GM23338 (cell line): ENCODE data around the gene MEIOSIN. TPM values are rescaled to one million over a fixed set of nuclear protein-coding genes. Genes with fewer than 3 reads are reported as not detected.
A peak's percentile ranks its signal among the peaks of the same experiment; 100 is the strongest.

ENCODE experiments used
- ATAC-seq: fragments of 200-7000 bp; cut with Tn5 transposase; 3 replicates; pipeline ENCODE4 v1.9.1; 2020
- DNase-seq: peaks from one replicate; pipeline ENCODE4 v3.0.0-alpha.2; 2015; ENCODE audit warnings: low spot score
- H2AFZ ChIP-seq: fragments of 200-600 bp; sonication (generic); 2 replicates; pipeline ENCODE4 v1.8.0; 2016; ENCODE audit warnings: antibody characterized with exemption, mild to moderate bottlenecking, moderate library complexity
- H3F3A ChIP-seq: fragments of 200-600 bp; sonication (generic); replicated peaks from 2 replicates; pipeline ENCODE4 v1.8.0; 2017; ENCODE audit warnings: antibody characterized with exemption, mixed run types, low read depth
- H3K27ac ChIP-seq: fragments of 200-600 bp; sonication (generic); 2 replicates; pipeline ENCODE4 v1.6.1; 2016; ENCODE audit warnings: low read depth
- H3K27me3 ChIP-seq: fragments of 200-600 bp; sonication (generic); 2 replicates; pipeline ENCODE4 v1.8.0; 2016; ENCODE audit warnings: mild to moderate bottlenecking, mixed run types, moderate library complexity; ENCODE audit not compliant: insufficient read depth
- H3K36me3 ChIP-seq: fragments of 200-600 bp; sonication (generic); 2 replicates; pipeline ENCODE4 v1.8.0; 2016; ENCODE audit warnings: mild to moderate bottlenecking; ENCODE audit not compliant: insufficient read depth
- H3K4me1 ChIP-seq: fragments of 200-600 bp; sonication (generic); 2 replicates; pipeline ENCODE4 v1.8.0; 2016; ENCODE audit warnings: mild to moderate bottlenecking, moderate library complexity; ENCODE audit not compliant: insufficient read depth
- H3K4me2 ChIP-seq: fragments of 200-600 bp; sonication (generic); 2 replicates; pipeline ENCODE4 v1.7.1; 2017; ENCODE audit warnings: mixed run types
- H3K4me3 ChIP-seq: fragments of 200-600 bp; sonication (generic); 2 replicates; pipeline ENCODE4 v1.6.1; 2016; ENCODE audit warnings: mixed run types
- H3K79me2 ChIP-seq: fragments of 200-600 bp; sonication (generic); replicated peaks from 2 replicates; pipeline ENCODE4 v1.8.0; 2017; ENCODE audit warnings: mild to moderate bottlenecking; ENCODE audit not compliant: insufficient read depth
- H3K9me2 ChIP-seq: fragments of 200-600 bp; sonication (generic); 2 replicates; pipeline ENCODE4 v1.8.0; 2017; ENCODE audit not compliant: insufficient read depth
- H4K20me1 ChIP-seq: fragments of 200-600 bp; sonication (generic); replicated peaks from 2 replicates; pipeline ENCODE4 v1.8.0; 2017; ENCODE audit warnings: mild to moderate bottlenecking; ENCODE audit not compliant: insufficient read depth
- H3K27ac Mint-ChIP-seq: 2 replicates; pipeline ENCODE4 v1.8.0; 2020; ENCODE audit warnings: inconsistent platforms, mild to moderate bottlenecking, moderate library complexity, mixed read lengths
- H3K27me3 Mint-ChIP-seq: 3 replicates; pipeline ENCODE4 v1.8.0; 2022; ENCODE audit warnings: low read depth, mild to moderate bottlenecking, moderate library complexity, mixed read lengths, inconsistent platforms; ENCODE audit not compliant: insufficient read depth, poor library complexity
- H3K36me3 Mint-ChIP-seq: 3 replicates; pipeline ENCODE4 v1.8.0; 2021; ENCODE audit warnings: low read depth, mild to moderate bottlenecking, inconsistent platforms, moderate library complexity, mixed read lengths
- H3K4me1 Mint-ChIP-seq: 3 replicates; pipeline ENCODE4 v1.8.0; 2020; ENCODE audit warnings: mild to moderate bottlenecking, inconsistent platforms, mixed read lengths
- H3K4me3 Mint-ChIP-seq: 3 replicates; pipeline ENCODE4 v1.8.0; 2021; ENCODE audit warnings: moderate library complexity, mild to moderate bottlenecking, inconsistent platforms, mixed read lengths
- H3K9me3 Mint-ChIP-seq: 3 replicates; pipeline ENCODE4 v1.8.0; 2020; ENCODE audit warnings: moderate library complexity, mild to moderate bottlenecking, inconsistent platforms, mixed read lengths
- EZH2 ChIP-seq: fragments of 200-600 bp; sonication (generic); IDR thresholded peaks from one replicate; pipeline ENCODE4 v1.8.0; 2017; ENCODE audit warnings: antibody characterized with exemption, mild to moderate bottlenecking, low read depth; ENCODE audit not compliant: unreplicated experiment
- EZH2phosphoT487 ChIP-seq: fragments of 200-600 bp; sonication (generic); IDR thresholded peaks from one replicate; pipeline ENCODE4 v1.8.1; 2018; ENCODE audit warnings: antibody characterized with exemption; ENCODE audit not compliant: unreplicated experiment
- NANOG ChIP-seq: IDR thresholded peaks from 2 replicates; pipeline ENCODE4 v1.6.1; 2016; ENCODE audit warnings: antibody characterized with exemption, borderline replicate concordance
- POLR2AphosphoS5 ChIP-seq: IDR thresholded peaks from 2 replicates; pipeline ENCODE4 v1.6.1; 2016; ENCODE audit warnings: antibody characterized with exemption, low read depth
- STAT1 ChIP-seq: IDR thresholded peaks from one replicate; pipeline ENCODE4 v1.6.1; 2016; ENCODE audit warnings: antibody characterized with exemption; ENCODE audit not compliant: unreplicated experiment
- ZNF114 ChIP-seq: fragments of 250-450 bp; sonication (Bioruptor Pico); IDR thresholded peaks from 2 replicates; pipeline ENCODE4 v1.5.0; 2020; ENCODE audit warnings: mild to moderate bottlenecking, moderate library complexity
- ZNF331 ChIP-seq: fragments of 250-450 bp; sonication (Bioruptor Pico); IDR thresholded peaks from 2 replicates; pipeline ENCODE4 v1.5.0; 2020; ENCODE audit warnings: low read depth, mild to moderate bottlenecking, moderate library complexity
- polyA plus RNA-seq: library from polyadenylated mRNA; unstranded; fragments of >200 nt; fragmentation: Nextera tagmentation; extraction: Ambion mirVana; gene quantifications from 2 replicates; pipeline ENCODE4 v1.2.1, GENCODE V29; 2016
- total RNA-seq: library from RNA; depleted of rRNA; stranded (reverse); fragments of >200 nt; shearing (Covaris generic); gene quantifications from 2 replicates; pipeline ENCODE4 v1.2.3, GENCODE V29; 2014
- TF ChIP-seq, protein P1 (sequence below): IDR thresholded peaks from one replicate; pipeline ENCODE4 v1.6.1; 2018; ENCODE audit warnings: antibody characterized with exemption; ENCODE audit not compliant: unreplicated experiment
- TF ChIP-seq, protein P2 (sequence below), 2 experiments: fragments of 200-600 bp in 1 of 2; sonication (generic) in 1 of 2; conservative IDR thresholded peaks; 2 replicates each; pipeline versions ENCODE4 v1.5.1 to v1.6.1; 2016 to 2017; ENCODE audit warnings: antibody characterized with exemption in 2 of 2, low read depth in 2 of 2, mild to moderate bottlenecking in 2 of 2, moderate library complexity in 1 of 2
- TF ChIP-seq, protein P3 (sequence below): IDR thresholded peaks from 2 replicates; pipeline ENCODE4 v1.6.1; 2016; ENCODE audit warnings: antibody characterized with exemption

MEIOSIN gene
- total and polyA plus RNA-seq, 2 experiments from 2014 or later = 0.21 to 0.28 TPM

DNA sequence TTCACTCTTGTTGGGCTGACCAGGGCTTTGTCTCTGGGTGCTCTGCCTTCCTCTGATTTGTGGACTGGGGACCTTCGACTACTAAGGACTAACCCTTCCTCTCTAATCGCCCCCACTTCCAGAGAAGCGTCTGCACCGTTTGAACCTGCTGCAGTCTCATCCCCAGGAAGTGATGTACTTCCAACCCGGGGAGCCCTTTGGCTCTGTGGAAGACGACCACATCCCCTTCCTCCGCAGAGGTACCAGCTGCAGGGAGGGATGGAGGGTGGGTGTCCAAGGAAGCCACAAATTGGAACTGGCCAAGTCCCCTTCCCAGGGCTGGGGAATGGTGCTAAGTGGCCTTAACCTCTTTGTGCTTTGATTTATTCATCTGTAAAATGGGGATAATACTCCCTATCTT, 31.6 kb upstream of the MEIOSIN start:
- no peak overlapping the region for H2AFZ ChIP-seq
- no peaks in the 10 kb centered on the region for H3K4me1 ChIP-seq
- ATAC-seq = no peak
- no peaks in the 10 kb centered on the region for H3K27me3 ChIP-seq
- H3K9me2 ChIP-seq = no peaks in the 10 kb centered on the region
- peaks cover 3% of the 10 kb centered on the region; the same call in 2 of the 3 replicates for H3K9me3 Mint-ChIP-seq
- H3K4me3 Mint-ChIP-seq = no peak overlapping the region
- H3K36me3 ChIP-seq = peaks cover 5% of the 10 kb centered on the region; the same call in 1 of the 2 replicates
- no peak for DNase-seq
- H3K4me1 Mint-ChIP-seq = no peaks in the 10 kb centered on the region
- peaks cover 47% of the 10 kb centered on the region for H3K36me3 Mint-ChIP-seq
- H3K27ac Mint-ChIP-seq = no peak overlapping the region
- H3F3A ChIP-seq = 0 out of 2 replicates have a peak, but pooled peaks cover 6% of the 10 kb centered on the region
- no peaks in the 10 kb centered on the region; the same call in 1 of the 2 replicates for H4K20me1 ChIP-seq
- TF ChIP-seq, protein P1, sequence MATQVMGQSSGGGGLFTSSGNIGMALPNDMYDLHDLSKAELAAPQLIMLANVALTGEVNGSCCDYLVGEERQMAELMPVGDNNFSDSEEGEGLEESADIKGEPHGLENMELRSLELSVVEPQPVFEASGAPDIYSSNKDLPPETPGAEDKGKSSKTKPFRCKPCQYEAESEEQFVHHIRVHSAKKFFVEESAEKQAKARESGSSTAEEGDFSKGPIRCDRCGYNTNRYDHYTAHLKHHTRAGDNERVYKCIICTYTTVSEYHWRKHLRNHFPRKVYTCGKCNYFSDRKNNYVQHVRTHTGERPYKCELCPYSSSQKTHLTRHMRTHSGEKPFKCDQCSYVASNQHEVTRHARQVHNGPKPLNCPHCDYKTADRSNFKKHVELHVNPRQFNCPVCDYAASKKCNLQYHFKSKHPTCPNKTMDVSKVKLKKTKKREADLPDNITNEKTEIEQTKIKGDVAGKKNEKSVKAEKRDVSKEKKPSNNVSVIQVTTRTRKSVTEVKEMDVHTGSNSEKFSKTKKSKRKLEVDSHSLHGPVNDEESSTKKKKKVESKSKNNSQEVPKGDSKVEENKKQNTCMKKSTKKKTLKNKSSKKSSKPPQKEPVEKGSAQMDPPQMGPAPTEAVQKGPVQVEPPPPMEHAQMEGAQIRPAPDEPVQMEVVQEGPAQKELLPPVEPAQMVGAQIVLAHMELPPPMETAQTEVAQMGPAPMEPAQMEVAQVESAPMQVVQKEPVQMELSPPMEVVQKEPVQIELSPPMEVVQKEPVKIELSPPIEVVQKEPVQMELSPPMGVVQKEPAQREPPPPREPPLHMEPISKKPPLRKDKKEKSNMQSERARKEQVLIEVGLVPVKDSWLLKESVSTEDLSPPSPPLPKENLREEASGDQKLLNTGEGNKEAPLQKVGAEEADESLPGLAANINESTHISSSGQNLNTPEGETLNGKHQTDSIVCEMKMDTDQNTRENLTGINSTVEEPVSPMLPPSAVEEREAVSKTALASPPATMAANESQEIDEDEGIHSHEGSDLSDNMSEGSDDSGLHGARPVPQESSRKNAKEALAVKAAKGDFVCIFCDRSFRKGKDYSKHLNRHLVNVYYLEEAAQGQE = no peak
- TF ChIP-seq, protein P2, sequence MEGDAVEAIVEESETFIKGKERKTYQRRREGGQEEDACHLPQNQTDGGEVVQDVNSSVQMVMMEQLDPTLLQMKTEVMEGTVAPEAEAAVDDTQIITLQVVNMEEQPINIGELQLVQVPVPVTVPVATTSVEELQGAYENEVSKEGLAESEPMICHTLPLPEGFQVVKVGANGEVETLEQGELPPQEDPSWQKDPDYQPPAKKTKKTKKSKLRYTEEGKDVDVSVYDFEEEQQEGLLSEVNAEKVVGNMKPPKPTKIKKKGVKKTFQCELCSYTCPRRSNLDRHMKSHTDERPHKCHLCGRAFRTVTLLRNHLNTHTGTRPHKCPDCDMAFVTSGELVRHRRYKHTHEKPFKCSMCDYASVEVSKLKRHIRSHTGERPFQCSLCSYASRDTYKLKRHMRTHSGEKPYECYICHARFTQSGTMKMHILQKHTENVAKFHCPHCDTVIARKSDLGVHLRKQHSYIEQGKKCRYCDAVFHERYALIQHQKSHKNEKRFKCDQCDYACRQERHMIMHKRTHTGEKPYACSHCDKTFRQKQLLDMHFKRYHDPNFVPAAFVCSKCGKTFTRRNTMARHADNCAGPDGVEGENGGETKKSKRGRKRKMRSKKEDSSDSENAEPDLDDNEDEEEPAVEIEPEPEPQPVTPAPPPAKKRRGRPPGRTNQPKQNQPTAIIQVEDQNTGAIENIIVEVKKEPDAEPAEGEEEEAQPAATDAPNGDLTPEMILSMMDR (conservative IDR thresholded peaks at IDR 0.05; ENCODE audit: low read depth in 2 of 2) = no peak
- TF ChIP-seq ZNF114 (CRISPR knock-in tag) (no peak), POLR2AphosphoS5 (no peak), EZH2phosphoT487 (no peak), NANOG (no peak), EZH2 (no peak), STAT1 (no peak)
- TF ChIP-seq, protein P3, sequence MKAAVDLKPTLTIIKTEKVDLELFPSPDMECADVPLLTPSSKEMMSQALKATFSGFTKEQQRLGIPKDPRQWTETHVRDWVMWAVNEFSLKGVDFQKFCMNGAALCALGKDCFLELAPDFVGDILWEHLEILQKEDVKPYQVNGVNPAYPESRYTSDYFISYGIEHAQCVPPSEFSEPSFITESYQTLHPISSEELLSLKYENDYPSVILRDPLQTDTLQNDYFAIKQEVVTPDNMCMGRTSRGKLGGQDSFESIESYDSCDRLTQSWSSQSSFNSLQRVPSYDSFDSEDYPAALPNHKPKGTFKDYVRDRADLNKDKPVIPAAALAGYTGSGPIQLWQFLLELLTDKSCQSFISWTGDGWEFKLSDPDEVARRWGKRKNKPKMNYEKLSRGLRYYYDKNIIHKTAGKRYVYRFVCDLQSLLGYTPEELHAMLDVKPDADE = no peak
- no peak overlapping the region for H3K27ac ChIP-seq
- H3K27me3 Mint-ChIP-seq = peaks cover 4% of the 10 kb centered on the region
- H3K79me2 ChIP-seq = no peaks in the 10 kb centered on the region
- no peak overlapping the region for H3K4me3 ChIP-seq
- H3K4me2 ChIP-seq = no peak overlapping the region

DNA sequence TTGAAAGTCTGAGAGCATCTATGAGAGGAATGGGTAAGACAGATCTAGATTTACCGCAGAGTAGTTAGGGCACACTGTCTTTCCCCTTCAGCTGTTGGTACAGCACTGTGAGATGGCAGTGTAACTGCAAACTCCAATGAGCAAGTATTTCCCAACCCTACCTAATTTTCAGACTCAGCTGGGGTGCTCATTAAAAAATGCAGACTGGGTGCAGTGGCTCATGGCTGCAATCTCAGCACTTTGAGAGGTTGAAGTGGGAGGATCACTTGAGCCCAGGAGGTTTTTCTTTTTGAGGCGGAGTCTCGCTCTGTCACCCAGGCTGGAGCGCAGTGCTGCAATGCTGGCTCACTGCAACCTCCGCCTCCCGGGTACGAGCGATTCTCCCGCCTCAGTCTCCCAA, 28.1 kb upstream of the MEIOSIN start:
- Histone ChIP-seq H3K27me3 (no peaks in the 10 kb centered on the region), H3K4me2 (no peak overlapping the region), H3K27ac (peak overlapping the region; percentile 50; the same call in 1 of the 2 replicates), H3K36me3 (peaks cover 5% of the 10 kb centered on the region; the same call in 1 of the 2 replicates), H3K4me3 (no peak overlapping the region), H3K4me1 (no peaks in the 10 kb centered on the region; the same call in 1 of the 2 replicates), H4K20me1 (no peaks in the 10 kb centered on the region; the same call in none of the 2 replicates), H2AFZ (no peak overlapping the region), H3F3A (0 out of 2 replicates have a peak, but pooled peaks cover 9% of the 10 kb centered on the region), H3K9me2 (no peaks in the 10 kb centered on the region), H3K79me2 (no peaks in the 10 kb centered on the region)
- Mint-ChIP-seq H3K27me3 (peaks cover 12% of the 10 kb centered on the region), H3K27ac (no peak overlapping the region), H3K4me1 (peaks cover 2% of the 10 kb centered on the region; the same call in 1 of the 3 replicates), H3K4me3 (no peak overlapping the region), H3K9me3 (peaks cover 3% of the 10 kb centered on the region; the same call in 2 of the 3 replicates), H3K36me3 (peaks cover 41% of the 10 kb centered on the region)
- no peak for DNase-seq
- ATAC-seq = no peak
- no peak for TF ChIP-seq EZH2
- TF ChIP-seq STAT1 = no peak
- TF ChIP-seq, protein P2 (conservative IDR thresholded peaks at IDR 0.05; ENCODE audit: low read depth in 2 of 2) = no peak
- no peak for TF ChIP-seq ZNF331 (CRISPR knock-in tag)
- no peak for TF ChIP-seq ZNF114 (CRISPR knock-in tag)
- TF ChIP-seq, protein P1 = no peak
- no peak for TF ChIP-seq NANOG
